Measurements from ENCODE around the gene CD37. TPM values are rescaled to one million over a fixed set of nuclear protein-coding genes. Genes with fewer than 3 reads are reported as not detected.

CD37 gene
- total RNA-seq, 2 experiments from 2014 or later, result 178 to 181 TPM

- Mint-ChIP-seq H3K36me3 (no peaks in the 10 kb centered on the region), H3K4me3 (no peak overlapping the region), H3K9me3 (no peaks in the 10 kb centered on the region), H3K27me3 (peaks cover 7% of the 10 kb centered on the region), H3K4me1 (ENCODE audit: low read depth) (peaks cover 10% of the 10 kb centered on the region), H3K27ac (no peak overlapping the region)
- intact Hi-C loops (cut with micrococcal nuclease), result no loop called here
- ChIA-PET POLR2A (no interaction called here), CTCF (no interaction called here)
- no peak for DNase-seq
Observed at GRCh38 chr19:49355909-49356353, 20.7 kb downstream of the CD37 start.

- Mint-ChIP-seq H3K4me1 (ENCODE audit: low read depth) (peaks cover 10% of the 10 kb centered on the region), H3K4me3 (no peak overlapping the region), H3K9me3 (no peaks in the 10 kb centered on the region), H3K27ac (no peak overlapping the region), H3K36me3 (no peaks in the 10 kb centered on the region), H3K27me3 (peaks cover 10% of the 10 kb centered on the region)
- DNase-seq, result no peak
- CTCF ChIA-PET, result no interaction called here
- POLR2A ChIA-PET, result no interaction called here
- intact Hi-C loops (cut with micrococcal nuclease), result no loop called here
Observed at GRCh38 chr19:49356382-49356781, 21.2 kb downstream of the CD37 start.

- Mint-ChIP-seq H3K36me3 (no peaks in the 10 kb centered on the region), H3K27ac (no peak overlapping the region), H3K4me1 (ENCODE audit: low read depth) (peaks cover 14% of the 10 kb centered on the region), H3K27me3 (peaks cover 16% of the 10 kb centered on the region), H3K9me3 (no peaks in the 10 kb centered on the region), H3K4me3 (no peak overlapping the region)
- ChIA-PET CTCF (no interaction called here), POLR2A (no interaction called here)
- intact Hi-C loops (cut with micrococcal nuclease), result no loop called here
- no peak for DNase-seq
Observed at GRCh38 chr19:49357186-49357585, 22.0 kb downstream of the CD37 start.

- CTCF ChIA-PET, result interaction anchor here (0.9 kb wide), 1 partner anchor 32 kb away, joined by 3 read pairs; no protein-coding TSS in a partner anchor
Observed at GRCh38 chr19:49359851-49360820, 24.9 kb downstream of the CD37 start.

GRCh38 chr19:49361438-49362047 lies 26.3 kb downstream of the CD37 start:
- Mint-ChIP-seq H3K27ac (no peak overlapping the region), H3K36me3 (no peaks in the 10 kb centered on the region), H3K27me3 (peaks cover 14% of the 10 kb centered on the region), H3K9me3 (no peaks in the 10 kb centered on the region), H3K4me3 (peak overlapping the region; percentile 27), H3K4me1 (ENCODE audit: low read depth) (peaks cover 4% of the 10 kb centered on the region)
- POLR2A ChIA-PET, result no interaction called here
- DNase-seq, result peak; percentile 28
- intact Hi-C loops (cut with micrococcal nuclease), result loop anchor here (2.0 kb wide), 1 partner anchor 27 kb away; the partner anchor contains the start of gene CD37
- CTCF ChIA-PET, result no interaction called here

More at GRCh38 chr19:49359851-49360820, 24.9 kb downstream of the CD37 start:
- no peaks in the 10 kb centered on the region for H3K9me3 Mint-ChIP-seq
- no peaks in the 10 kb centered on the region for H3K36me3 Mint-ChIP-seq
- intact Hi-C loops (cut with micrococcal nuclease), result no loop called here
- POLR2A ChIA-PET, result interaction anchor here (0.7 kb wide), 1 partner anchor 209 kb away, joined by 3 read pairs; no protein-coding TSS in a partner anchor
- no peak overlapping the region for H3K27ac Mint-ChIP-seq
- H3K4me3 Mint-ChIP-seq, result no peak overlapping the region
- DNase-seq, result no peak
- H3K4me1 Mint-ChIP-seq (ENCODE audit: low read depth), result peaks cover 14% of the 10 kb centered on the region
- peaks cover 18% of the 10 kb centered on the region for H3K27me3 Mint-ChIP-seq

- DNase-seq, result no peak
- no peaks in the 10 kb centered on the region for H3K36me3 Mint-ChIP-seq
- POLR2A ChIA-PET, result interaction anchor here (1.1 kb wide), 1 partner anchor 29 kb away, joined by 3 read pairs; no protein-coding TSS in a partner anchor
- CTCF ChIA-PET, result no interaction called here
- peak within 1 kb of the TSS; percentile 27 for H3K4me3 Mint-ChIP-seq
- no peak within 1 kb of the TSS for H3K27ac Mint-ChIP-seq
- peaks cover 4% of the 10 kb centered on the region for H3K4me1 Mint-ChIP-seq (ENCODE audit: low read depth)
- peaks cover 14% of the 10 kb centered on the region for H3K27me3 Mint-ChIP-seq
- intact Hi-C loops (cut with micrococcal nuclease), result loop anchor here (2.0 kb wide), 1 partner anchor 27 kb away; the partner anchor contains the start of gene CD37
- H3K9me3 Mint-ChIP-seq, result no peaks in the 10 kb centered on the region
Observed at GRCh38 chr19:49362048-49362928, 27.1 kb downstream of the CD37 start, which contains the start of gene TEAD2. TEAD2 (minus strand) TSS chr19:49362416; CDS start chr19:49360075, 2,341 bp downstream.

GRCh38 chr19:49362929-49363267 lies 27.7 kb downstream of the CD37 start:
- DNase-seq, result peak; percentile 22
- CTCF ChIA-PET, result no interaction called here
- H3K36me3 Mint-ChIP-seq, result no peaks in the 10 kb centered on the region

GRCh38 chr19:49363268-49364082 lies 28.3 kb downstream of the CD37 start, which contains the start of gene DKKL1:
DKKL1 (plus strand) TSS chr19:49363877; CDS start chr19:49363999, 122 bp downstream.
- intact Hi-C loops (cut with micrococcal nuclease), result loop anchor here (1.0 to 2.0 kb wide), 2 partner anchors 29 to 107 kb away; partner anchors contain the start of gene CD37

More at GRCh38 chr19:49362929-49363267, 27.7 kb downstream of the CD37 start:
- intact Hi-C loops (cut with micrococcal nuclease), result loop anchor here (1.0 to 2.0 kb wide), 2 partner anchors 28 to 107 kb away; partner anchors contain the start of gene CD37
- Mint-ChIP-seq H3K27ac (no peak overlapping the region), H3K27me3 (peaks cover 14% of the 10 kb centered on the region), H3K4me3 (no peak overlapping the region), H3K9me3 (no peaks in the 10 kb centered on the region), H3K4me1 (ENCODE audit: low read depth) (peaks cover 4% of the 10 kb centered on the region)
- POLR2A ChIA-PET, result interaction anchor here (1.1 kb wide), 1 partner anchor 29 kb away, joined by 3 read pairs; no protein-coding TSS in a partner anchor

GRCh38 chr19:49364083-49364737 lies 29.0 kb downstream of the CD37 start:
- POLR2A ChIA-PET, result no interaction called here
- Mint-ChIP-seq H3K27ac (no peak overlapping the region), H3K9me3 (peaks cover 5% of the 10 kb centered on the region), H3K36me3 (peaks cover 5% of the 10 kb centered on the region), H3K4me1 (ENCODE audit: low read depth) (peaks cover 4% of the 10 kb centered on the region), H3K4me3 (no peak overlapping the region), H3K27me3 (peaks cover 16% of the 10 kb centered on the region)
- no peak for DNase-seq
- intact Hi-C loops (cut with micrococcal nuclease), result no loop called here
- CTCF ChIA-PET, result no interaction called here

More at GRCh38 chr19:49363268-49364082, 28.3 kb downstream of the CD37 start, which contains the start of gene DKKL1:
- Mint-ChIP-seq H3K4me1 (ENCODE audit: low read depth) (peaks cover 4% of the 10 kb centered on the region), H3K27me3 (peaks cover 14% of the 10 kb centered on the region), H3K4me3 (no peak within 1 kb of the TSS), H3K27ac (no peak within 1 kb of the TSS), H3K9me3 (no peaks in the 10 kb centered on the region), H3K36me3 (no peaks in the 10 kb centered on the region)
- peak; percentile 93 for DNase-seq
- CTCF ChIA-PET, result no interaction called here
- POLR2A ChIA-PET, result interaction anchor here (1.1 kb wide), 1 partner anchor 30 kb away, joined by 3 read pairs; no protein-coding TSS in a partner anchor

GRCh38 chr19:49366110-49366509 lies 30.9 kb downstream of the CD37 start:
- H3K9me3 Mint-ChIP-seq, result peaks cover 13% of the 10 kb centered on the region
- intact Hi-C loops (cut with micrococcal nuclease), result no loop called here
- H3K27me3 Mint-ChIP-seq, result peaks cover 15% of the 10 kb centered on the region
- ChIA-PET CTCF (interaction anchor here (0.6 kb wide), 1 partner anchor 65 kb away, joined by 3 read pairs; no protein-coding TSS in a partner anchor), POLR2A (no interaction called here)
- H3K4me3 Mint-ChIP-seq, result no peak overlapping the region
- no peak for DNase-seq
- peaks cover 4% of the 10 kb centered on the region for H3K4me1 Mint-ChIP-seq (ENCODE audit: low read depth)
- H3K27ac Mint-ChIP-seq, result no peak overlapping the region
- H3K36me3 Mint-ChIP-seq, result peaks cover 8% of the 10 kb centered on the region
